OCI-LY7 (cell line): ENCODE data around the gene MYT1.

Source experiments
- CTCF ChIP-seq: fragments of 200-600 bp; sonication (generic); conservative IDR thresholded peaks from 2 replicates; pipeline ENCODE4 v1.5.1; 2014; ENCODE audit warnings: mild to moderate bottlenecking, antibody characterized with exemption, low read length, moderate library complexity, mixed read lengths
- EZH2phosphoT487 ChIP-seq: fragments of 200-600 bp; sonication (generic); IDR thresholded peaks from 2 replicates; pipeline ENCODE4 v1.6.1; 2018; ENCODE audit warnings: low read depth, borderline replicate concordance, mild to moderate bottlenecking, mixed run types, antibody characterized with exemption, low read length, moderate library complexity, mixed read lengths

GRCh38 chr20:64183313-64183712 is 19.1 kb downstream of the MYT1 start:
- no peak for TF ChIP-seq CTCF
- no peak for TF ChIP-seq EZH2phosphoT487
